ENCODE results near the gene BUB1.

DNA sequence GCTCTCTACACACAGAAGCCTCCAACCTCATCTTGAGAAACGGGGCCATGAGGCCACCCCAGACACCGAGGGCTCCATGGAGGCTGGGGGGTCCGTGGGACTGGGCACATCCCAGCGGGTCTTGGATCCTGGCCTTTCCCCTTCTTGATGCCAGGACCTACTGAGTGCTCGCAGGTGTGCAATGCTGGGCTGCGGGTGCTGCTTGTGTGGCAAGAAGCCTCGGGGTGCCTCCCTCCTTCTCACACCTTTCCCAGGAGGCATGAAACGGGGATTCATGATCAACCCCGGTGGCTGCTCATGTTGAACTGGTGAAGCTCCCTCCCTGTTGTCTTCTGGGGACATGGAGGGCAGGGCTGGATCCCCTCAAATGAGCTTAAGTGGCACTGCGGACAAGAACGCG is 2.0 kb upstream of the BUB1 start:
- TF ChIP-seq EZH2 (IDR thresholded peaks at IDR 0.05), result no peak
- no peak for TF ChIP-seq POLR2AphosphoS5 (IDR thresholded peaks at IDR 0.05; ENCODE audit: borderline replicate concordance, low read depth, low read length)
- TF ChIP-seq FOXP2 (optimal IDR thresholded peaks at IDR 0.05; ENCODE audit: control extremely low read depth, extremely low read length, insufficient read depth), result no peak
